SK-N-SH (cell line): ENCODE results near the gene KRTAP12-2.

Experiments used
- CHD2 ChIP-seq: fragments of 150-350 bp; IDR thresholded peaks from 2 replicates; pipeline ENCODE4 v1.6.1; 2018; ENCODE audit warnings: low read length; ENCODE audit not compliant: partially characterized antibody
- EP300 ChIP-seq, 2 experiments: IDR thresholded peaks; 2 replicates each; pipeline versions ENCODE4 v1.4.0 to v1.6.1; 2012; ENCODE audit warnings: borderline replicate concordance in 1 of 2, low read depth in 1 of 2, low read length in 1 of 2
- FOXJ3 ChIP-seq: sonication (generic); formaldehyde crosslinking; IDR thresholded peaks from 2 replicates; pipeline ENCODE4 v1.5.1; 2020; ENCODE audit warnings: mild to moderate bottlenecking, missing genetic modification reagents
- GATA2 ChIP-seq: sonication (generic); formaldehyde crosslinking; IDR thresholded peaks from 2 replicates; pipeline ENCODE4 v1.5.0; 2020; ENCODE audit warnings: mild to moderate bottlenecking, missing genetic modification reagents
- POLR2AphosphoS5 ChIP-seq: IDR thresholded peaks from 2 replicates; pipeline ENCODE4 v1.6.1; 2012; ENCODE audit warnings: low read depth, low read length
- SIN3A ChIP-seq: IDR thresholded peaks from 2 replicates; pipeline ENCODE4 v1.6.1; 2012; ENCODE audit warnings: low read depth, mild to moderate bottlenecking, low read length, moderate library complexity, borderline replicate concordance
- SMC3 ChIP-seq: IDR thresholded peaks from 2 replicates; pipeline ENCODE4 v1.6.1; 2012; ENCODE audit warnings: low read depth, low read length, improper control_type of control experiment
- YY1 ChIP-seq: IDR thresholded peaks from 2 replicates; pipeline ENCODE4 v1.4.0; 2012; ENCODE audit warnings: low read depth, mild to moderate bottlenecking
- TF ChIP-seq, protein P1 (sequence below): fragments of 200-600 bp; sonication (generic); IDR thresholded peaks from 2 replicates; pipeline ENCODE4 v1.6.1; 2017; ENCODE audit warnings: antibody characterized with exemption, mild to moderate bottlenecking, moderate library complexity
- TF ChIP-seq, protein P2 (sequence below): IDR thresholded peaks from 2 replicates; pipeline ENCODE4 v1.6.1; 2012; ENCODE audit warnings: mild to moderate bottlenecking, low read depth, low read length, moderate library complexity
- TF ChIP-seq, protein P3 (sequence below): fragments of 150-350 bp; IDR thresholded peaks from 2 replicates; pipeline ENCODE4 v1.6.1; 2017; ENCODE audit warnings: antibody characterized with exemption, low read length, low read depth, borderline replicate concordance

DNA sequence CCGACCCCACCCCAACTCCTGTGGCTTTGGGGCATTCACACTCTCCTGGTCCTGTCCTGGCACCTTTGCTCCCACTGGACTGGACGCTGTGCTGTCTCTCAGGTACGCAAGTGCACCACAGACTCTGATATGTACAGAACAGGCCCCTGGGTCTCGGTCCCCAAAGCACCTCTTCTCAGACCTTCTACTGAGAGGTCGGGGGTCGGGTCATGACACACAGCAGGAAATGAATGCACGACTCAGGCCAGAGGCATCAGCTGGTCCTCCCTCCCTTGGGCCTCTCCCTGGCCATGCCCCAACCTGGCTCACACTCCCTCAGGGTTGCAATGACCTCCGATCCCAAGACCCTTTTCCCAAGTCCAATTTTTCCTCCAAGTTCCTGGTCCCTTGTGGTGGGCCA is 28.5 kb upstream of the KRTAP12-2 start:
- TF ChIP-seq, protein P1, sequence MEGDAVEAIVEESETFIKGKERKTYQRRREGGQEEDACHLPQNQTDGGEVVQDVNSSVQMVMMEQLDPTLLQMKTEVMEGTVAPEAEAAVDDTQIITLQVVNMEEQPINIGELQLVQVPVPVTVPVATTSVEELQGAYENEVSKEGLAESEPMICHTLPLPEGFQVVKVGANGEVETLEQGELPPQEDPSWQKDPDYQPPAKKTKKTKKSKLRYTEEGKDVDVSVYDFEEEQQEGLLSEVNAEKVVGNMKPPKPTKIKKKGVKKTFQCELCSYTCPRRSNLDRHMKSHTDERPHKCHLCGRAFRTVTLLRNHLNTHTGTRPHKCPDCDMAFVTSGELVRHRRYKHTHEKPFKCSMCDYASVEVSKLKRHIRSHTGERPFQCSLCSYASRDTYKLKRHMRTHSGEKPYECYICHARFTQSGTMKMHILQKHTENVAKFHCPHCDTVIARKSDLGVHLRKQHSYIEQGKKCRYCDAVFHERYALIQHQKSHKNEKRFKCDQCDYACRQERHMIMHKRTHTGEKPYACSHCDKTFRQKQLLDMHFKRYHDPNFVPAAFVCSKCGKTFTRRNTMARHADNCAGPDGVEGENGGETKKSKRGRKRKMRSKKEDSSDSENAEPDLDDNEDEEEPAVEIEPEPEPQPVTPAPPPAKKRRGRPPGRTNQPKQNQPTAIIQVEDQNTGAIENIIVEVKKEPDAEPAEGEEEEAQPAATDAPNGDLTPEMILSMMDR, result no peak
- TF ChIP-seq POLR2AphosphoS5, result no peak
- TF ChIP-seq, protein P2, sequence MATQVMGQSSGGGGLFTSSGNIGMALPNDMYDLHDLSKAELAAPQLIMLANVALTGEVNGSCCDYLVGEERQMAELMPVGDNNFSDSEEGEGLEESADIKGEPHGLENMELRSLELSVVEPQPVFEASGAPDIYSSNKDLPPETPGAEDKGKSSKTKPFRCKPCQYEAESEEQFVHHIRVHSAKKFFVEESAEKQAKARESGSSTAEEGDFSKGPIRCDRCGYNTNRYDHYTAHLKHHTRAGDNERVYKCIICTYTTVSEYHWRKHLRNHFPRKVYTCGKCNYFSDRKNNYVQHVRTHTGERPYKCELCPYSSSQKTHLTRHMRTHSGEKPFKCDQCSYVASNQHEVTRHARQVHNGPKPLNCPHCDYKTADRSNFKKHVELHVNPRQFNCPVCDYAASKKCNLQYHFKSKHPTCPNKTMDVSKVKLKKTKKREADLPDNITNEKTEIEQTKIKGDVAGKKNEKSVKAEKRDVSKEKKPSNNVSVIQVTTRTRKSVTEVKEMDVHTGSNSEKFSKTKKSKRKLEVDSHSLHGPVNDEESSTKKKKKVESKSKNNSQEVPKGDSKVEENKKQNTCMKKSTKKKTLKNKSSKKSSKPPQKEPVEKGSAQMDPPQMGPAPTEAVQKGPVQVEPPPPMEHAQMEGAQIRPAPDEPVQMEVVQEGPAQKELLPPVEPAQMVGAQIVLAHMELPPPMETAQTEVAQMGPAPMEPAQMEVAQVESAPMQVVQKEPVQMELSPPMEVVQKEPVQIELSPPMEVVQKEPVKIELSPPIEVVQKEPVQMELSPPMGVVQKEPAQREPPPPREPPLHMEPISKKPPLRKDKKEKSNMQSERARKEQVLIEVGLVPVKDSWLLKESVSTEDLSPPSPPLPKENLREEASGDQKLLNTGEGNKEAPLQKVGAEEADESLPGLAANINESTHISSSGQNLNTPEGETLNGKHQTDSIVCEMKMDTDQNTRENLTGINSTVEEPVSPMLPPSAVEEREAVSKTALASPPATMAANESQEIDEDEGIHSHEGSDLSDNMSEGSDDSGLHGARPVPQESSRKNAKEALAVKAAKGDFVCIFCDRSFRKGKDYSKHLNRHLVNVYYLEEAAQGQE, result no peak
- TF ChIP-seq SIN3A, result no peak
- TF ChIP-seq, protein P3, sequence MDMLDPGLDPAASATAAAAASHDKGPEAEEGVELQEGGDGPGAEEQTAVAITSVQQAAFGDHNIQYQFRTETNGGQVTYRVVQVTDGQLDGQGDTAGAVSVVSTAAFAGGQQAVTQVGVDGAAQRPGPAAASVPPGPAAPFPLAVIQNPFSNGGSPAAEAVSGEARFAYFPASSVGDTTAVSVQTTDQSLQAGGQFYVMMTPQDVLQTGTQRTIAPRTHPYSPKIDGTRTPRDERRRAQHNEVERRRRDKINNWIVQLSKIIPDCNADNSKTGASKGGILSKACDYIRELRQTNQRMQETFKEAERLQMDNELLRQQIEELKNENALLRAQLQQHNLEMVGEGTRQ, result no peak
- TF ChIP-seq SMC3, result no peak
- TF ChIP-seq CHD2, result no peak
- no peak for TF ChIP-seq GATA2 (CRISPR knock-in tag)
- TF ChIP-seq EP300 (IDR thresholded peaks at IDR 0.05; ENCODE audit: borderline replicate concordance in 1 of 2, low read depth in 1 of 2, low read length in 1 of 2), result no peak
- no peak for TF ChIP-seq FOXJ3 (CRISPR knock-in tag)
- no peak for TF ChIP-seq YY1
